Brain microvascular endothelial cell (primary cell): ENCODE results near the gene NPAS2.

Experiments used
- DNase-seq: peaks from one replicate; pipeline ENCODE4 v3.0.0-alpha.2; 2020
- H3K27ac ChIP-seq: fragments of 250-450 bp; sonication (Bioruptor Pico); 2 replicates; pipeline ENCODE4 v1.5.1; 2020; ENCODE audit warnings: mild to moderate bottlenecking, moderate library complexity
- H3K27me3 ChIP-seq: fragments of 250-450 bp; sonication (Bioruptor Pico); replicated peaks from 2 replicates; pipeline ENCODE4 v1.5.1; 2020; ENCODE audit warnings: mild to moderate bottlenecking
- H3K36me3 ChIP-seq: fragments of 250-450 bp; sonication (Bioruptor Pico); replicated peaks from 2 replicates; pipeline ENCODE4 v1.5.1; 2020; ENCODE audit warnings: mild to moderate bottlenecking
- H3K4me3 ChIP-seq: 2 replicates; pipeline ENCODE4 v1.5.1; 2011; ENCODE audit warnings: low read depth, mild to moderate bottlenecking, control low read depth, low read length, moderate library complexity
- CTCF ChIP-seq: IDR thresholded peaks from 2 replicates; pipeline ENCODE4 v1.5.1; 2011; ENCODE audit warnings: low read depth, mild to moderate bottlenecking, moderate library complexity, low read length, control low read depth, inconsistent platforms; ENCODE audit errors: missing control alignments
- in situ Hi-C: cut with HindIII; loops from 2 replicates; pipeline ENCODE4 v1.10.0; 2017; ENCODE audit warnings: low sequenced_read_pairs, low pct_ligation_motif_present

NPAS2 gene

GRCh38 chr2:100799686-100800085 is 20.3 kb upstream of the NPAS2 start:
- H3K27me3 ChIP-seq = no peaks in the 10 kb centered on the region

GRCh38 chr2:100800915-100801314 is 19.0 kb upstream of the NPAS2 start:
- Histone ChIP-seq H3K4me3 (no peak overlapping the region), H3K27me3 (no peaks in the 10 kb centered on the region), H3K36me3 (no peaks in the 10 kb centered on the region), H3K27ac (no peak overlapping the region)
- no peak for TF ChIP-seq CTCF
- no peak for DNase-seq
- in situ Hi-C loops = no loop called here

More at GRCh38 chr2:100799686-100800085, 20.3 kb upstream of the NPAS2 start:
- TF ChIP-seq CTCF = no peak
- no peaks in the 10 kb centered on the region for H3K36me3 ChIP-seq
- in situ Hi-C loops = no loop called here
- H3K27ac ChIP-seq = no peak overlapping the region
- no peak overlapping the region for H3K4me3 ChIP-seq
- DNase-seq = no peak

- Histone ChIP-seq H3K36me3 (no peaks in the 10 kb centered on the region), H3K27ac (no peak overlapping the region), H3K4me3 (no peak overlapping the region), H3K27me3 (no peaks in the 10 kb centered on the region)
- in situ Hi-C loops = no loop called here
- TF ChIP-seq CTCF = no peak
- DNase-seq = no peak
Observed at GRCh38 chr2:100801402-100801801, 18.5 kb upstream of the NPAS2 start.

- Histone ChIP-seq H3K27ac (no peak overlapping the region), H3K27me3 (no peaks in the 10 kb centered on the region), H3K4me3 (no peak overlapping the region), H3K36me3 (no peaks in the 10 kb centered on the region)
- no peak for DNase-seq
- in situ Hi-C loops = no loop called here
- no peak for TF ChIP-seq CTCF
Observed at GRCh38 chr2:100802066-100802465, 17.9 kb upstream of the NPAS2 start.

- DNase-seq = no peak
- H3K4me3 ChIP-seq = no peak overlapping the region
- no peak overlapping the region for H3K27ac ChIP-seq
- H3K27me3 ChIP-seq = no peaks in the 10 kb centered on the region
- H3K36me3 ChIP-seq = no peaks in the 10 kb centered on the region
- no peak for TF ChIP-seq CTCF
- in situ Hi-C loops = no loop called here
Observed at GRCh38 chr2:100803334-100803733, 16.6 kb upstream of the NPAS2 start.

GRCh38 chr2:100806550-100806949 is 13.4 kb upstream of the NPAS2 start:
- DNase-seq = no peak
- TF ChIP-seq CTCF = no peak
- Histone ChIP-seq H3K27me3 (no peaks in the 10 kb centered on the region), H3K27ac (no peak overlapping the region), H3K4me3 (no peak overlapping the region), H3K36me3 (no peaks in the 10 kb centered on the region)
- in situ Hi-C loops = no loop called here
